Measurements from ENCODE around the gene NCOA3.

GRCh38 chr20:47689731-47690130 lies 188.0 kb downstream of the NCOA3 start:
- TF ChIP-seq POLR2A (IDR thresholded peaks at IDR 0.05) (no peak), CTCF (IDR thresholded peaks at IDR 0.05) (no peak)

All from esophagus squamous epithelium (tissue), 4 donors.